ENCODE results near the gene EIF4A2. TPM values are rescaled to one million over a fixed set of nuclear protein-coding genes. Genes with fewer than 3 reads are reported as not detected.

Gene EIF4A2
- total RNA-seq, 1 experiment from 2014 or later = 219 TPM

DNA sequence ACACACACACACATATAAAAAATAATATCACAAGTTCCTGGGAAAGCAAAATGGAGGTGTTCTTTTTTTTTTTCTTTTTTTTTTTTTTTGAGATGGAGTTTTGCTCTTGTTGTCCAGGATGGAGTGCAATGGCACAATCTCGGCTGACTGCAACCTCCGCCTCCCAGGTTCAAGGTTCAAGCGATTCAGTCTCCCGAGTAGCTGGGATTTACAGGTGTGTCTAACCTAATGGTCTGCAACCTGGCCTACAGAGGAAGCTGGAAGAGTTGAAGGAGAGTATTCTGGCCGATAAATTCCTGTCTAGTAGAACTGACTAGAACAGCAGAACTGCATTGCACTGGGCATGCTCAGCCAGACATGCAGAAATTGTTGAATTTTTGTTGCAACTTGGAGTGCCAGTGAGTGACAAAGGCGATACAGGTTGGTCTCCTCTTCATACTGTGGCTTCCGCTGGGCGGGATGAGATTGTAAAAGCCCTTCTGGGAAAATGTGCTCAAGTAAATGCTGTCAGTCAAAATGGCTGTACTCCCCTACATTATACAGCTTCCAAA, 22.4 kb upstream of the EIF4A2 start:
- ChIA-PET POLR2A (interaction anchor here (0.6 to 0.7 kb wide), 3 partner anchors 182 to 574 kb away, joined by 3 to 4 read pairs (median 3); no protein-coding TSS in a partner anchor), CTCF (no interaction called here)
- TF ChIP-seq SIN3A (IDR thresholded peaks at IDR 0.05; ENCODE audit: borderline replicate concordance, insufficient read depth, low read depth, low read length) (no peak), POLR2AphosphoS5 (IDR thresholded peaks at IDR 0.05; ENCODE audit: low read depth, low read length) (no peak), TCF7L2 (IDR thresholded peaks at IDR 0.05; ENCODE audit: low read depth, low read length) (no peak), REST (IDR thresholded peaks at IDR 0.05; ENCODE audit: insufficient read depth in 1 of 2, low read depth in 2 of 2, low read length in 1 of 2) (no peak)
- TF ChIP-seq, protein P1, sequence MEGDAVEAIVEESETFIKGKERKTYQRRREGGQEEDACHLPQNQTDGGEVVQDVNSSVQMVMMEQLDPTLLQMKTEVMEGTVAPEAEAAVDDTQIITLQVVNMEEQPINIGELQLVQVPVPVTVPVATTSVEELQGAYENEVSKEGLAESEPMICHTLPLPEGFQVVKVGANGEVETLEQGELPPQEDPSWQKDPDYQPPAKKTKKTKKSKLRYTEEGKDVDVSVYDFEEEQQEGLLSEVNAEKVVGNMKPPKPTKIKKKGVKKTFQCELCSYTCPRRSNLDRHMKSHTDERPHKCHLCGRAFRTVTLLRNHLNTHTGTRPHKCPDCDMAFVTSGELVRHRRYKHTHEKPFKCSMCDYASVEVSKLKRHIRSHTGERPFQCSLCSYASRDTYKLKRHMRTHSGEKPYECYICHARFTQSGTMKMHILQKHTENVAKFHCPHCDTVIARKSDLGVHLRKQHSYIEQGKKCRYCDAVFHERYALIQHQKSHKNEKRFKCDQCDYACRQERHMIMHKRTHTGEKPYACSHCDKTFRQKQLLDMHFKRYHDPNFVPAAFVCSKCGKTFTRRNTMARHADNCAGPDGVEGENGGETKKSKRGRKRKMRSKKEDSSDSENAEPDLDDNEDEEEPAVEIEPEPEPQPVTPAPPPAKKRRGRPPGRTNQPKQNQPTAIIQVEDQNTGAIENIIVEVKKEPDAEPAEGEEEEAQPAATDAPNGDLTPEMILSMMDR (IDR thresholded peaks at IDR 0.05) = no peak
- Histone ChIP-seq H3K27me3 (ENCODE audit: control insufficient read depth, insufficient read depth, low read length) (no peaks in the 10 kb centered on the region), H3K27ac (ENCODE audit: low read length) (no peak overlapping the region), H3K9me3 (ENCODE audit: control insufficient read depth, insufficient read depth, low read depth, low read length) (no peaks in the 10 kb centered on the region), H3K36me3 (ENCODE audit: control insufficient read depth, insufficient read depth, low read length) (no peaks in the 10 kb centered on the region), H3K4me3 (ENCODE audit: low read depth in 2 of 2, low read length in 2 of 2) (no peak overlapping the region), H3K4me1 (ENCODE audit: control insufficient read depth, insufficient read depth, low read length) (no peaks in the 10 kb centered on the region)
- no TSS peak for BruUV-seq (replicated peaks)
- ATAC-seq = no peak
- DNase-seq (ENCODE audit: low read depth, low spot score) = no peak
- intact Hi-C loops (cut with micrococcal nuclease; ENCODE audit: unreplicated experiment) = no loop called here
- in situ Hi-C loops (cut with HindIII; ENCODE audit: low pct_unique_long_range_greater_than_20kb, low sequenced_read_pairs) = no loop called here

GRCh38 chr3:186772281-186772694, 11.1 kb upstream of the EIF4A2 start:
- POLR2A ChIA-PET = interaction anchor here (0.6 to 0.7 kb wide), 2 partner anchors 23 to 203 kb away, joined by 3 read pairs; no protein-coding TSS in a partner anchor
- no peak overlapping the region for H3K4me3 ChIP-seq (ENCODE audit: low read depth in 2 of 2, low read length in 2 of 2)

More at GRCh38 chr3:186772281-186772694, 11.1 kb upstream of the EIF4A2 start:
- no peaks in the 10 kb centered on the region for H3K9me3 ChIP-seq (ENCODE audit: control insufficient read depth, insufficient read depth, low read depth, low read length)
- intact Hi-C loops (cut with micrococcal nuclease; ENCODE audit: unreplicated experiment) (no loop called here), in situ Hi-C loops (cut with HindIII; ENCODE audit: low pct_unique_long_range_greater_than_20kb, low sequenced_read_pairs) (no loop called here)
- H3K27ac ChIP-seq (ENCODE audit: low read length) = no peak overlapping the region
- TF ChIP-seq, protein P1 (IDR thresholded peaks at IDR 0.05) = no peak
- ATAC-seq = no peak
- no TSS peak for BruUV-seq (replicated peaks)
- no peaks in the 10 kb centered on the region for H3K4me1 ChIP-seq (ENCODE audit: control insufficient read depth, insufficient read depth, low read length)
- H3K36me3 ChIP-seq (ENCODE audit: control insufficient read depth, insufficient read depth, low read length) = no peaks in the 10 kb centered on the region
- CTCF ChIA-PET = no interaction called here
- no peak for DNase-seq (ENCODE audit: low read depth, low spot score)
- no peaks in the 10 kb centered on the region for H3K27me3 ChIP-seq (ENCODE audit: control insufficient read depth, insufficient read depth, low read length)

All from Panc1 (cell line).